Gastrocnemius medialis (tissue), 4 donors: ENCODE data around the gene NKRF. TPM values are rescaled to one million over a fixed set of nuclear protein-coding genes. Genes with fewer than 3 reads are reported as not detected.

Experiments used
- ATAC-seq, 2 donors: fragments of 150-250 bp; one replicate each; pipeline ENCODE4 v1.9.1; 2016
- DNase-seq, 2 donors: peaks; one replicate each; pipeline ENCODE4 v3.0.0-alpha.2; 2019
- H3K27ac ChIP-seq, 4 donors: fragments of 200-600 bp; sonication (generic); 1 replicate in 1 of 4; 2 replicates in 3 of 4; pipeline ENCODE4 v1.5.1; 2016 to 2018; ENCODE audit warnings: mild to moderate bottlenecking in 2 of 4, moderate library complexity in 1 of 4
- H3K27me3 ChIP-seq, 3 donors: fragments of 200-600 bp; sonication (generic) in 2 of 3; 1 replicate in 1 of 3; 2 replicates in 2 of 3; pipeline versions ENCODE4 v1.5.1 to v1.6.0; 2016 to 2019; ENCODE audit warnings: mild to moderate bottlenecking in 1 of 3, moderate library complexity in 1 of 3
- H3K36me3 ChIP-seq, 2 donors: fragments of 200-600 bp; sonication (generic) in 1 of 2; one replicate each; pipeline ENCODE4 v1.5.1; 2017 to 2018
- H3K4me1 ChIP-seq, 2 donors: fragments of 200-600 bp; sonication (generic) in 1 of 2; one replicate each; pipeline ENCODE4 v1.5.1; 2016 to 2017; ENCODE audit warnings: mild to moderate bottlenecking in 2 of 2
- H3K4me3 ChIP-seq, 4 donors: fragments of 200-600 bp; sonication (generic) in 3 of 4; 1 replicate in 1 of 4; 2 replicates in 3 of 4; pipeline ENCODE4 v1.5.1; 2016 to 2019; ENCODE audit warnings: mild to moderate bottlenecking in 2 of 4
- H3K9me3 ChIP-seq, 3 donors: fragments of 200-600 bp; sonication (generic) in 2 of 3; 1 replicate in 1 of 3; 2 replicates in 2 of 3; pipeline ENCODE4 v1.5.1; 2016 to 2019
- CTCF ChIP-seq, 5 experiments: fragments of 450-650 bp in 3 of 5; fragments of 200-600 bp in 2 of 5; sonication (generic) in 2 of 5; IDR thresholded peaks in 4 of 5; conservative IDR thresholded peaks in 1 of 5; 1 replicate in 4 of 5; 2 replicates in 1 of 5; pipeline ENCODE4 v1.5.1; 2016 to 2019; ENCODE audit warnings: antibody characterized with exemption in 5 of 5, mild to moderate bottlenecking in 3 of 5, moderate library complexity in 3 of 5
- POLR2A ChIP-seq, 2 donors: fragments of 450-650 bp; IDR thresholded peaks; one replicate each; pipeline ENCODE4 v1.6.1; 2017; ENCODE audit warnings: antibody characterized with exemption in 2 of 2, mild to moderate bottlenecking in 2 of 2, moderate library complexity in 2 of 2
- in situ Hi-C, 4 donors: fragments of 200-750 bp; cut with MboI; loops; one replicate each; pipeline versions ENCODE4 v1.15.0 to v1.8.0; 2017; ENCODE audit warnings: low sequenced_read_pairs in 4 of 4
- intact Hi-C: fragments of 100-400 bp; cut with DNase I; formaldehyde crosslinking; loops from one replicate; pipeline ENCODE4 v1.15.1; 2023; ENCODE audit warnings: low total_unique reads
- total RNA-seq, 4 donors: library from RNA; depleted of rRNA; stranded (reverse); fragments of >200 nt; gene quantifications; one replicate each; pipeline versions ENCODE4 v1.1.0 to v1.2.3, GENCODE V29; 2016

Gene NKRF
- total RNA-seq, 4 donors from 2014 or later = 2.5 to 5.1 (median 4.3) TPM

GRCh38 chrX:119647552-119648420, 41.6 kb upstream of the NKRF start:
- H3K27ac ChIP-seq = no peak overlapping the region
- no peaks in the 10 kb centered on the region for H3K27me3 ChIP-seq
- in situ Hi-C loops (no loop called here), intact Hi-C loops (no loop called here)
- DNase-seq = no peak
- no peaks in the 10 kb centered on the region for H3K36me3 ChIP-seq
- no peaks in the 10 kb centered on the region for H3K9me3 ChIP-seq
- TF ChIP-seq CTCF (IDR thresholded peaks at IDR 0.05 in 4 of 5, conservative IDR thresholded peaks at IDR 0.05 in 1 of 5) = no peak
- no peak for TF ChIP-seq POLR2A (IDR thresholded peaks at IDR 0.05)
- H3K4me3 ChIP-seq = no peak overlapping the region
- no peak for ATAC-seq
- no peaks in the 10 kb centered on the region for H3K4me1 ChIP-seq

- Histone ChIP-seq H3K27ac (no peak overlapping the region), H3K9me3 (no peaks in the 10 kb centered on the region), H3K4me1 (no peaks in the 10 kb centered on the region), H3K36me3 (no peaks in the 10 kb centered on the region), H3K27me3 (no peaks in the 10 kb centered on the region), H3K4me3 (no peak overlapping the region)
- no peak for DNase-seq
- in situ Hi-C loops = no loop called here
- ATAC-seq = no peak
- no peak for TF ChIP-seq POLR2A (IDR thresholded peaks at IDR 0.05)
- TF ChIP-seq CTCF (IDR thresholded peaks at IDR 0.05 in 4 of 5, conservative IDR thresholded peaks at IDR 0.05 in 1 of 5) = no peak
- intact Hi-C loops = no loop called here
Measured at GRCh38 chrX:119647089-119647488, 40.9 kb upstream of the NKRF start.

GRCh38 chrX:119646515-119646914, 40.3 kb upstream of the NKRF start:
- Histone ChIP-seq H3K4me3 (no peak overlapping the region), H3K27me3 (no peaks in the 10 kb centered on the region), H3K27ac (no peak overlapping the region), H3K4me1 (no peaks in the 10 kb centered on the region), H3K36me3 (no peaks in the 10 kb centered on the region), H3K9me3 (no peaks in the 10 kb centered on the region)
- intact Hi-C loops = no loop called here
- DNase-seq = no peak
- ATAC-seq = no peak
- in situ Hi-C loops = no loop called here
- no peak for TF ChIP-seq CTCF (IDR thresholded peaks at IDR 0.05 in 4 of 5, conservative IDR thresholded peaks at IDR 0.05 in 1 of 5)
- no peak for TF ChIP-seq POLR2A (IDR thresholded peaks at IDR 0.05)

GRCh38 chrX:119643696-119644095, 37.5 kb upstream of the NKRF start:
- Histone ChIP-seq H3K27ac (no peak overlapping the region), H3K36me3 (no peaks in the 10 kb centered on the region), H3K4me3 (no peak overlapping the region), H3K27me3 (no peaks in the 10 kb centered on the region), H3K4me1 (no peaks in the 10 kb centered on the region), H3K9me3 (no peaks in the 10 kb centered on the region)
- TF ChIP-seq CTCF (IDR thresholded peaks at IDR 0.05 in 4 of 5, conservative IDR thresholded peaks at IDR 0.05 in 1 of 5) (no peak), POLR2A (IDR thresholded peaks at IDR 0.05) (no peak)
- intact Hi-C loops (no loop called here), in situ Hi-C loops (no loop called here)
- DNase-seq (no peak), ATAC-seq (no peak)
